Adrenal gland (tissue), 12 donors: Measurements from ENCODE around the gene NENF. TPM values are rescaled to one million over a fixed set of nuclear protein-coding genes. Genes with fewer than 3 reads are reported as not detected.

Source experiments
- DNase-seq, 7 donors: peaks; one replicate each; pipeline ENCODE4 v3.0.0-alpha.2; 2019 to 2020
- H3K27ac ChIP-seq, 5 donors: fragments of 200-600 bp; sonication (generic) in 4 of 5; 1 replicate in 3 of 5; 2 replicates in 2 of 5; pipeline versions ENCODE4 v1.5.1 to v1.8.0; 2016 to 2020; ENCODE audit warnings: mild to moderate bottlenecking in 1 of 5
- H3K27me3 ChIP-seq: fragments of 200-600 bp; 2 replicates; pipeline ENCODE4 v1.8.0; 2021
- H3K36me3 ChIP-seq, 2 donors: fragments of 200-600 bp; replicated peaks in 1 of 2; 1 replicate in 1 of 2; 2 replicates in 1 of 2; pipeline versions ENCODE4 v1.5.1 to v1.8.0; 2018 to 2022
- H3K4me1 ChIP-seq, 2 donors: fragments of 200-600 bp; replicated peaks in 1 of 2; 1 replicate in 1 of 2; 2 replicates in 1 of 2; pipeline versions ENCODE4 v1.5.1 to v1.8.0; 2018 to 2021
- H3K4me3 ChIP-seq, 4 donors: fragments of 200-600 bp; sonication (generic) in 3 of 4; one replicate each; pipeline ENCODE4 v1.5.1; 2016 to 2018
- H3K9me3 ChIP-seq, 3 donors: fragments of 200-600 bp; sonication (generic) in 1 of 3; replicated peaks in 1 of 3; 1 replicate in 2 of 3; 2 replicates in 1 of 3; pipeline versions ENCODE4 v1.5.1 to v1.8.0; 2016 to 2021
- POLR2A ChIP-seq, 2 donors: fragments of 450-650 bp; IDR thresholded peaks; one replicate each; pipeline ENCODE4 v1.6.1; 2017; ENCODE audit warnings: antibody characterized with exemption in 2 of 2, mild to moderate bottlenecking in 2 of 2, moderate library complexity in 1 of 2
- WGBS, 4 donors: extraction: QIAGEN DNeasy Blood & Tissue Kit in 2 of 4; methylation state at CpG; one replicate each; pipeline versions ENCODE4 v1.1.5 to v1.1.7; 2013 to 2017; 5-methylcytosine and 5-hydroxymethylcytosine counted together
- intact Hi-C, 2 donors: fragments of 100-400 bp; cut with DNase I; formaldehyde crosslinking; loops; one replicate each; pipeline versions ENCODE4 v1.14.1 to v1.15.0; 2022 to 2023
- polyA plus RNA-seq, 3 donors: library from polyadenylated mRNA; stranded (reverse); fragments of 200-250 nt in 2 of 3; fragments of 350-450 nt in 1 of 3; fragmentation: Illumina TruSeq in 1 of 3; extraction: RNeasy Lipid Tissue Mini Kit (QIAGEN cat#74804) in 1 of 3; gene quantifications; one replicate each; pipeline ENCODE4 v1.2.3, GENCODE V29; 2013 to 2014
- total RNA-seq, 9 donors: library from RNA; depleted of rRNA in 4 of 9; stranded (reverse); fragments of >200 nt in 4 of 9; fragments of 120-200 nt in 1 of 9; fragmentation: NEBNext Ultra II Directional in 1 of 9; extraction: Animal tissue kit (Norgen Biotek cat#: 25700) in 1 of 9; gene quantifications; one replicate each; pipeline versions ENCODE4 v1.1.0 to v1.2.4, GENCODE V29; 2013 to 2023
- TF ChIP-seq, protein P1 (sequence below), 6 experiments: fragments of 450-650 bp in 4 of 6; fragments of 200-600 bp in 2 of 6; sonication (generic) in 1 of 6; IDR thresholded peaks; 1 replicate in 5 of 6; 2 replicates in 1 of 6; pipeline versions ENCODE4 v1.5.1 to v1.8.0; 2016 to 2021; ENCODE audit warnings: antibody characterized with exemption in 6 of 6, mild to moderate bottlenecking in 2 of 6, moderate library complexity in 1 of 6
- donor health status: healthy with polysubstance abuse.
- donor health status: Bipolar disorder and iron deficiency.
- donor health status: DM: yes; HTN: yes; CAD: no.
- donor health status: DM: no; HTN: no; CAD: no.
- donor health status: DM: no; HTN: no; CAD: no.
- donor health status: DM: yes; HTN: yes; CAD: no.

The NENF gene
- total and polyA plus RNA-seq, 12 donors = 42.6 to 226 (median 82.2) TPM

DNA sequence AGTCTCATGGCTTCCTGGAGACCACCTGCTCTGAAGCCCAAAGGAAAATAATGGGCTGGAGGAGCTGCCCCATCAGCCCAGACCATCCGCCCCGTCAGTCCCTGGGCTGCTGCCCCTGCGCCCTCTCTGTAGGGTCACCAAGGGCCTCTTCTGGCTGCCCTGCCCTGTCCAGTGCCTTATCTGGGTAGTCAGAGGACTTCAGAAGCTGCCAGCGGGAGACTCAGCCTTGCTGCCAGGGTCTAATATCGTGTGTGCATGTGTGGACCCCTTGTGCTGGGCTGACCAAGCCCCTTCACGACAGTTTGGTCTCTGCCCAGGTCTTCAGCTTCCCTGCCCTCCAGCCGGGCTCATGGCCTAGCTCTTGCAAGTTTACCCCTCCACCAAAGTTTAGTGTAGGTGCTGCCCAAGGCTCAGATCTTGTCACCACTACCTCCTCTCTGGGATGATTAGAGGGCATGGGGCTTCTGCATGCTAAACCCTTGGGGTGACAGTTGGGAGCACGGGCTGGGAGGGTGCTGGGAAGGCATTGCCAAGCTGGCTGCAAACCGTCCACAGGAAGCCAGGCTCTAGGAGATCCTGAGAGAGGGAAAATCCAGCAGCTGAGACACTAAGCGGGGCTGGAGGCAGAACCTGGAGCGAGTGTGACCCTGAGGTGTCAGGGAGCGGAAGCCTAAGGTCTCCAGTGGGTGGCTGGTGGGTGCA is 20.6 kb downstream of the NENF start:
- intact Hi-C loops = loop anchor here (5.0 to 10.0 kb wide), 4 partner anchors 76 to 769 kb away; no protein-coding TSS in a partner anchor
- Histone ChIP-seq H3K9me3 (no peaks in the 10 kb centered on the region), H3K4me1 (no peaks in the 10 kb centered on the region), H3K27ac (no peak overlapping the region), H3K27me3 (no peaks in the 10 kb centered on the region), H3K36me3 (no peaks in the 10 kb centered on the region), H3K4me3 (no peak overlapping the region)
- 84 to 94% (median 87%) methylated on average over 12 of the region's 12 CpGs for WGBS, 4 donors
- no peak for DNase-seq
- TF ChIP-seq, protein P1, sequence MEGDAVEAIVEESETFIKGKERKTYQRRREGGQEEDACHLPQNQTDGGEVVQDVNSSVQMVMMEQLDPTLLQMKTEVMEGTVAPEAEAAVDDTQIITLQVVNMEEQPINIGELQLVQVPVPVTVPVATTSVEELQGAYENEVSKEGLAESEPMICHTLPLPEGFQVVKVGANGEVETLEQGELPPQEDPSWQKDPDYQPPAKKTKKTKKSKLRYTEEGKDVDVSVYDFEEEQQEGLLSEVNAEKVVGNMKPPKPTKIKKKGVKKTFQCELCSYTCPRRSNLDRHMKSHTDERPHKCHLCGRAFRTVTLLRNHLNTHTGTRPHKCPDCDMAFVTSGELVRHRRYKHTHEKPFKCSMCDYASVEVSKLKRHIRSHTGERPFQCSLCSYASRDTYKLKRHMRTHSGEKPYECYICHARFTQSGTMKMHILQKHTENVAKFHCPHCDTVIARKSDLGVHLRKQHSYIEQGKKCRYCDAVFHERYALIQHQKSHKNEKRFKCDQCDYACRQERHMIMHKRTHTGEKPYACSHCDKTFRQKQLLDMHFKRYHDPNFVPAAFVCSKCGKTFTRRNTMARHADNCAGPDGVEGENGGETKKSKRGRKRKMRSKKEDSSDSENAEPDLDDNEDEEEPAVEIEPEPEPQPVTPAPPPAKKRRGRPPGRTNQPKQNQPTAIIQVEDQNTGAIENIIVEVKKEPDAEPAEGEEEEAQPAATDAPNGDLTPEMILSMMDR (IDR thresholded peaks at IDR 0.05) = no peak
- TF ChIP-seq POLR2A (IDR thresholded peaks at IDR 0.05) = no peak

DNA sequence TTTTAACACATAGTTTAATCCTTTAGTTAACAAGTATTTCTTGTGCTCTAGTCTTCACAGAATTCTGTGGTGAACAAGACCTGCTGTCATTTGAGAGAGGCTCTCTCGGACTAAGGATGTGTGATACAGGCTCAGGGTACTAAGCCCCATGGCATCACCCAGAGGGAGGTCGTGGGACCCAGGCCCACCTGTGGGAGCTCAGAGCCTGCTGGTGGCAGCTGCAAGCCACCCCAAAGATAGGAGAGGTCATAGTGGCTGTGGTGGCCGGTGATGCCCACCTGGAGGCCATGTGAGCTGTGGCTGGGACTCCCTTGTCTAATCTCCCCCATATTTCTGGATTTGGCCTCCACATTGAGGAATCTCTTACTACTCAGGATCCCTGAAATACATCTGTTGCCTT is 22.0 kb downstream of the NENF start:
- 70 to 100% (median 83%) methylated on average over 2 to 3 of the region's 3 CpGs for WGBS, 4 donors
- no peaks in the 10 kb centered on the region for H3K27me3 ChIP-seq
- no peaks in the 10 kb centered on the region for H3K9me3 ChIP-seq
- intact Hi-C loops = loop anchor here (5.0 to 10.0 kb wide), 5 partner anchors 77 to 770 kb away; no protein-coding TSS in a partner anchor
- no peak for DNase-seq
- TF ChIP-seq, protein P1 (IDR thresholded peaks at IDR 0.05) = no peak
- no peak for TF ChIP-seq POLR2A (IDR thresholded peaks at IDR 0.05)
- H3K4me1 ChIP-seq = no peaks in the 10 kb centered on the region
- H3K36me3 ChIP-seq = no peaks in the 10 kb centered on the region
- no peak overlapping the region for H3K4me3 ChIP-seq
- H3K27ac ChIP-seq = no peak overlapping the region

DNA sequence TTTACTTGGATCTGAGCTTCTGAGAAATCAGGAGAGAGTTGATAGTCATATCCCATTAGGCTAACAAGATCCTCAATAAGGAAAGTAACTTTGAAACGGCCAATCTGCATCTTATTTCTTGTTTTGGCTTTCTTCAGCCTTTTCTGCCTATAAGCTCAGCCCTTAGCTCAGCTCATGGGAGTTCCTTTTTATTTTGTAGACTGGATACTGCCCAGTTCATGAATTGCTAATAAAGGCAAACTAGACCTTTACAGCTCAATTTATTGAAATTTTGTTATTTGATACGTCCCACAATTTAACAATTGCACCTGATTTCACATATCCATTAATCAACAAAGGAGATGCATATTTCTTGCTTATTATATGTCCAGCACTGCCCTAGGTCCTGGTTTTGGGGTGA is 22.7 kb downstream of the NENF start:
- no peak for DNase-seq
- H3K9me3 ChIP-seq = no peaks in the 10 kb centered on the region
- H3K4me3 ChIP-seq = no peak overlapping the region
- no peaks in the 10 kb centered on the region for H3K4me1 ChIP-seq
- H3K27ac ChIP-seq = no peak overlapping the region
- 87 to 93% (median 90%) methylated on average over 2 of the region's 2 CpGs for WGBS, 4 donors
- intact Hi-C loops = loop anchor here in 1 of 2 donors (5.0 to 10.0 kb wide), 3 partner anchors 161 to 771 kb away; no protein-coding TSS in a partner anchor
- H3K36me3 ChIP-seq = no peaks in the 10 kb centered on the region
- TF ChIP-seq POLR2A (IDR thresholded peaks at IDR 0.05) = no peak
- TF ChIP-seq, protein P1 (IDR thresholded peaks at IDR 0.05) = no peak
- H3K27me3 ChIP-seq = no peaks in the 10 kb centered on the region

DNA sequence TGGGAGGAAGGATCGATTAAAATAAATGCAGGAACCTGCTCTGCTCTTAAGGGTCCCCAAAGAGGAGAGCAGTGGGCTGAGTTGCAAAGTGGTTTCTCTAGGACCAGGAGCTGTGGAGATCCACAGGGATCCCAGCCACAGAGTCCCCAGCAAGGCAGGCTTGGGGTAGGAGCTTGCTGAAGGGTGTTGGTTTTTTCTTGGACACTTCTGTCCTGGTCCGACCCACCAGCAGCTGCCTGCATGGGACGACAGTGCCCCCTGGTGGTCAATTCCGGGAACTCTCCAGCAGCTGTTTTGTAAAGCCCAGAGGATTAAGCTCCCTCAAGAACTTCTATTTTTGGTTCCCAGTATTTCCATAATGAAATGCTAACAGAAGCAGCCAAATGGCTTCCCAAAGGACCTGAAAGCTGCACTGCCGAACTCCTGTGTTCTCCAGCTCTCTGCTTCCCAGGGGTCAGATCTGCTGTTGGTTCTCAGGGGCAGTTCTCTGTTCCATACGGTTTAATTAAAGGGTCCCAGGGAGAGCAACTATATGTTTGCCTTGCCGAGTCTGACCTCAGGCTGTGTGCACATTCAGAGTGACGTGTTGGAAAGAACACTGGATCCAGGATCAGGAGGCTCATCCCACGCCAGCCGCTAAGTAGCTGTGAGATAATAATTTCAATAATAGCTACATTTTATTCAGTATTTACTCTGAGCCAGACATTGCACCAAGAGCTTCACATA is 23.2 kb downstream of the NENF start:
- peak; percentile 82 to 96 (median 89) for DNase-seq
- Histone ChIP-seq H3K4me3 (no peak overlapping the region), H3K36me3 (no peaks in the 10 kb centered on the region), H3K27me3 (no peaks in the 10 kb centered on the region), H3K4me1 (no peaks in the 10 kb centered on the region), H3K27ac (no peak overlapping the region), H3K9me3 (no peaks in the 10 kb centered on the region)
- 36 to 42% (median 38%) methylated on average over 9 to 10 of the region's 10 CpGs for WGBS, 4 donors
- TF ChIP-seq POLR2A (IDR thresholded peaks at IDR 0.05) = no peak
- TF ChIP-seq, protein P1 (IDR thresholded peaks at IDR 0.05) = peak; percentile 92 to 100 (median 96)
- intact Hi-C loops = loop anchor here in 1 of 2 donors (5.0 to 10.0 kb wide), 3 partner anchors 161 to 771 kb away; no protein-coding TSS in a partner anchor
